Measurements from ENCODE around the gene TMEM131L.

DNA sequence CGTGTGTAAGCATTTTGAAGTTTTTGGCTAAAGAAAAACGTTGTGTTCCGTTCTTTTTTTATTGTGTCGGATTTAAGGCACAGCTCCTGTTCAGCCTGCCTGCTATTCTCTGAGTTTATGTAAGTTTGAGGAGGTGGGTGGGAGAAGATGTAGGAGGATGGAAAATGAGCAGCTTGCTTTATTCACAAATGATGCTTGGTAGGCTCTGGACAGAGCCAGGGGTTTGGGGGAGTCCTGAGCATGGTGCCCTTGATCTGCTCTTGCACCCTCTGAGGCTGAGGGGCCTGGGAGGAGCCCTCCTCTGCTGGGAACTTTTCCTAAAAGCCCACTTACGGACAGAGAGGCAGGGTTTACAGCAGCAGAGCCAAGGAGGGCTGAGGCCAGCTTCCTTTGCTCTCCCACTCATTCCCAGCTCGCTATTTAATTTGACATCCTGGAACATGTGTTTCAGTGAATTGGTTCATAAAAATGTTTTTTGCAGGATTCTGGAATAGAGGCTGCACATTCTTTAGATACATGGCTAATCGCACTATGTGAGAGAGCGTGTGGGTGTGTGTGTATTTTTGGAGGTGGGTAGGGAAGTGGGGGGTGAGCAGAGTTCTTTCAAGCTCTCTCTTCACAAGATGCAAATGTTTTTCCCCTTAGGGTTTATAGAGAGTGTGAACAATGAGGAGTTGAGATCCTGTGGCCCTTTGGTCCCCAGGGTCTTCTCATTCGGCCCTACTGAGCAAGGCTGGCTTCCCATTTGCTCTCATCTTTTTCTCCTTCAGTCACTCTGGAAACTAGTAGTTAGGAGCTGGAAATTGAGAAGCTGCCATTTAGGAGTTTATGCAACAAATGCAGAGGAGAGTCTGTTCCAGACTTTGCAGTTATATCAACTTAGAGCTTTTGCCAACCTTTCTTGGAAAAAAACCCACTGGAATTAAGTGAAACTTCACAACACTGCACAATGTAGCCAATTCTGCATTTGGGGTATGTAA is 32.1 kb downstream of the TMEM131L start:
- TF ChIP-seq EP300 (IDR thresholded peaks at IDR 0.05) = no peak
- TF ChIP-seq, protein P1, sequence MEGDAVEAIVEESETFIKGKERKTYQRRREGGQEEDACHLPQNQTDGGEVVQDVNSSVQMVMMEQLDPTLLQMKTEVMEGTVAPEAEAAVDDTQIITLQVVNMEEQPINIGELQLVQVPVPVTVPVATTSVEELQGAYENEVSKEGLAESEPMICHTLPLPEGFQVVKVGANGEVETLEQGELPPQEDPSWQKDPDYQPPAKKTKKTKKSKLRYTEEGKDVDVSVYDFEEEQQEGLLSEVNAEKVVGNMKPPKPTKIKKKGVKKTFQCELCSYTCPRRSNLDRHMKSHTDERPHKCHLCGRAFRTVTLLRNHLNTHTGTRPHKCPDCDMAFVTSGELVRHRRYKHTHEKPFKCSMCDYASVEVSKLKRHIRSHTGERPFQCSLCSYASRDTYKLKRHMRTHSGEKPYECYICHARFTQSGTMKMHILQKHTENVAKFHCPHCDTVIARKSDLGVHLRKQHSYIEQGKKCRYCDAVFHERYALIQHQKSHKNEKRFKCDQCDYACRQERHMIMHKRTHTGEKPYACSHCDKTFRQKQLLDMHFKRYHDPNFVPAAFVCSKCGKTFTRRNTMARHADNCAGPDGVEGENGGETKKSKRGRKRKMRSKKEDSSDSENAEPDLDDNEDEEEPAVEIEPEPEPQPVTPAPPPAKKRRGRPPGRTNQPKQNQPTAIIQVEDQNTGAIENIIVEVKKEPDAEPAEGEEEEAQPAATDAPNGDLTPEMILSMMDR (IDR thresholded peaks at IDR 0.05) = no peak
